GM18526 (cell line): Measurements from ENCODE around the gene ZMYND19.

ENCODE experiments used
- POLR2A ChIP-seq: IDR thresholded peaks from 3 replicates; pipeline ENCODE4 v1.6.1; 2011; ENCODE audit not compliant: insufficient read length; ENCODE audit errors: extremely low read depth

Gene ZMYND19

DNA sequence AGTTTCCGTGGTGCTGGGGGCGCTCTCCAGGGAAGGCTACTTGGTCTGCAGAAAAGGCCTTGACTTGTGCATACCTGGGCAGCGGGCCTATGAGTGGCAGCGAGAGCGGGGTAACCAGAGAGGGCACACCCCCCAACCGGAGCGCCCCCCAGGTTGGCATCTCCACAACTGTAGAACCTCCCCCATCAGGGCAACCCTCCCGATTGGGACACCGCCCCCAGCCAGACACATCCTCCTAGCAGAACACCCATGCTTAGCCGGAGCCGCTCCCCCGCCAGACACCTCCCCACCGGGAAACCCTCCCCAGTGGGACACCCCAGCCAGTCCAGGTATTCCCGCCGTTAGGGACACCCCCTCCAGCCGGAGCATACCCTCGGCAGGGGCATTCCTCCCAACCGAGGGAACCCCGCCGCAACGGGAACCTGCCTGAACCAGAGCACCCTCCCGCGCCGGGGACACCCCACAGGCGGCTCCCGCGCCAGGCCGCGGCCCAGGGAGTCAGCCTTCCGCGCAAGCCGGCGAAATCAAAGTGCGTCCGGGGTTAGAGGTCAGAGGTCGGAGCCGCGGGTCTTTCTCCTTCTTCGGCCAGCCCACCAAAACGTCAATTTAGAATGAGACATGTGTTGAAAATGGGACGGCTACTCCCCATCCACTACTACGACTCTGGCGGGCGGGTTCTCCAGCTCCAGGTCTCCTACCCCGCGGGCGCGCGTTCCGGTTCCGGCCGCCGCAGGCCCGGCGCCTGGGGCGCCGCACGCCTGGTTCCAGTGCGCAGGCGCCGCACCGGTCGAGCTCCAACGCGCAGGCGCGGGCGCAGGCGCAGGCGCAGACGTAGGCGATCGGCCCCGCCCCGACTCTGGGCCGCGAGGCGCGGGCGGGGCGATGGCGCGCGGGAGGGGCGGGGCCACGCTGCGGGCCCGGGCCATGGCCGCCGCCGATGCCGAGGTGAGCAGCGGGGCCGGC, 28.1 kb upstream of the ZMYND19 start, which contains the start of gene EHMT1:
Gene EHMT1, plus strand, starts transcription at position 901 of the 963 bp plus-strand sequence. Its CDS starts 24 bp downstream, at position 925.
- peak; percentile 69 for TF ChIP-seq POLR2A

- TF ChIP-seq POLR2A: no peak
Observed at GRCh38 chr9:137615387-137615871, 25.1 kb upstream of the ZMYND19 start.

DNA sequence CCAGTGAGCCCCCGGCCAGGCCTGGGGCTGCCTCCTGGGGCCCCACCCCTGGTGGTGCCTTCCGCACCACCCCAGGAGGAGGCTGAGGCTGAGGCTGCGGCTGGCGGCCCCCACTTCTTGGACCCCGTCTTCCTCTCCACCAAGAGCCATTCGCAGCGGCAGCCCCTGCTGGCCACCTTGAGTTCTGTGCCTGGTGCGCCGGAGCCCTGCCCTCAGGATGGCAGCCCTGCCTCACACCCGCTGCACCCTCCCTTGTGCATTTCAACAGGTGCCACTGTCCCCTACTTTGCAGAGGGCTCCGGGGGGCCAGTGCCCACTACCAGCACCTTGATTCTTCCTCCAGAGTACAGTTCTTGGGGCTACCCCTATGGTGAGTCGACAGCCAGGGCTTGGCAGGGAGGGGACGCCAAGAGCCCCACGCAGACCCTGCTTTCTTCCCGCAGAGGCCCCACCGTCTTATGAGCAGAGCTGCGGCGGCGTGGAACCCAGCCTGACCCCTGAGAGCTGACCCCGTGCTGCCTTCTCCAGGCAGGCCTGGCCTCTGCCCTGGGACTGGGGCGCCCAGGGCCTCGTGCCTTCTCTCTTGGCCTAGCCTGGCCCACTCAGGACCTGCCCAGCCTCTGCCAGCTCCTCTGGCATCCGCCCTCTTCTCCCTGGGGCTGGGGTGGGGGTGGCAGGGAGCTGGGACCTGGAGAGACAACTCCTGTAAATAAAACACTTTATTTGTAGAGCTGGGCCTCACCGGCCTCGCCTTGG, 24.5 kb upstream of the ZMYND19 start:
- TF ChIP-seq POLR2A: no peak

DNA sequence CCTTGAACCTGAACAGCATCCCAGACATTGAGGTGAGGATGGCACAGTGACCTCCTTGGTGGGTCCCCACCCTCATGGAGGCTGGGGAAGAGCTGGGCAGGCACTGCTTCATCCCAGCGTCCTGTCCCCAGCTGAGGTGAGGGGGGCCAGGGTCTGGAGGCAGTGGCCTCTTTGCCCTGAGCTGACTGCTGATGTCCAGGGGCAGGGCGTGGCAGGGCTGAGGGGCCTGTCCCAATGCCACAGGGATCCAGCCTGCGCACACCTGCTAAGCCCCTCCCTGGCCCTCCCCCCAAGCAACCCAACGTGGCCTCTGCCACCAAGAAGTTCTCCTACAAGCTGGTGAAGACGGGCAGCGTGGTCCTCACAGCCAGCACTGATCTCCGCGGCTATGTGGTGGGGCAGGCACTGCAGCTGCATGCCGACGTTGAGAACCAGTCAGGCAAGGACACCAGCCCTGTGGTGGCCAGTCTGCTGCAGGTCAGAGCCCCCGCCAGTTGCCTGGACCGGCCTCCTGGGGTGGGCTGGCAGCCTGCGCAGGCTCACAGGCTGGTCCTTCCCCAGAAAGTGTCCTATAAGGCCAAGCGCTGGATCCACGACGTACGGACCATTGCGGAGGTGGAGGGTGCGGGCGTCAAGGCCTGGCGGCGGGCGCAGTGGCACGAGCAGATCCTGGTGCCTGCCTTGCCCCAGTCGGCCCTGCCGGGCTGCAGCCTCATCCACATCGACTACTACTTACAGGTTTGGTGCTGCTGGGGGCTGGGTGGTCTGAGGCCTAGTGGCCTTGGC, 23.6 kb upstream of the ZMYND19 start:
- no peak for TF ChIP-seq POLR2A

DNA sequence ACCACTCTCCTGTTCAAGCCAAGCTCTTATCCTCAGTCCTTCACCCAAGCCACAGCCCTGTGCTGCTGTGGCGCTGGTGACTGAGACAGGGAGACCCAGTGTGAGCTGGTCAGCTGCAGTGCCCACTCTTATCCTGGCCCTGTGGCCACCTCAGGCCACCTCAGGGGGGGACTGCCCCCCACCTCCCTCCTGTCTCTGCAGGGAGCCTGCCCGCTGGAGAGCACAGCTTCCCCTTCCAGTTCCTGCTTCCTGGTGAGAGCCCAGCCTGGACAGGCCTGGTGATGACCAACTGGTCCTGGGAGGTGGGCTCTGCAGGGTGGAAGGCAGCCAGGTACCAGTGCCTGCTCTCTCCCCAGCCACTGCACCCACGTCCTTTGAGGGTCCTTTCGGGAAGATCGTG, 22.9 kb upstream of the ZMYND19 start:
- TF ChIP-seq POLR2A: no peak

DNA sequence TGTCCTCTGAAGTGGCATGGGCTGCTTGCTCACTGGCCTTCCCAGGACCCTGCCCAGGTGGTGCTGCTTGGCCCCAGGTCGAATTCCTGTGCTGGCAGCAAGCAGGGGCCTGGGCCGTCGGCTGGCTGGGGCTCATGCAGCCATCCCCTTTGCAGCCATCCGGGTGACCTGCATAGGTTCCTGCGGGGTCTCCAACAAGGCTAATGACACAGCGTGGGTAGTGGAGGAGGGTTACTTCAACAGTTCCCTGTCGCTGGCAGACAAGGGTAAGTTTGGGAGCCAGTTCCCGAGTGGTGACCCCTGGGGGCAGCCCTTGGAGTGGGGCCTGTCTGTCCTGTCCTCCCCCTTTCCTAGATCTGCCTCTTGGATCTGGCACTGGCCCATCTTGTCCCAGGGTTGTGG, 22.4 kb upstream of the ZMYND19 start:
- TF ChIP-seq POLR2A: no peak

DNA sequence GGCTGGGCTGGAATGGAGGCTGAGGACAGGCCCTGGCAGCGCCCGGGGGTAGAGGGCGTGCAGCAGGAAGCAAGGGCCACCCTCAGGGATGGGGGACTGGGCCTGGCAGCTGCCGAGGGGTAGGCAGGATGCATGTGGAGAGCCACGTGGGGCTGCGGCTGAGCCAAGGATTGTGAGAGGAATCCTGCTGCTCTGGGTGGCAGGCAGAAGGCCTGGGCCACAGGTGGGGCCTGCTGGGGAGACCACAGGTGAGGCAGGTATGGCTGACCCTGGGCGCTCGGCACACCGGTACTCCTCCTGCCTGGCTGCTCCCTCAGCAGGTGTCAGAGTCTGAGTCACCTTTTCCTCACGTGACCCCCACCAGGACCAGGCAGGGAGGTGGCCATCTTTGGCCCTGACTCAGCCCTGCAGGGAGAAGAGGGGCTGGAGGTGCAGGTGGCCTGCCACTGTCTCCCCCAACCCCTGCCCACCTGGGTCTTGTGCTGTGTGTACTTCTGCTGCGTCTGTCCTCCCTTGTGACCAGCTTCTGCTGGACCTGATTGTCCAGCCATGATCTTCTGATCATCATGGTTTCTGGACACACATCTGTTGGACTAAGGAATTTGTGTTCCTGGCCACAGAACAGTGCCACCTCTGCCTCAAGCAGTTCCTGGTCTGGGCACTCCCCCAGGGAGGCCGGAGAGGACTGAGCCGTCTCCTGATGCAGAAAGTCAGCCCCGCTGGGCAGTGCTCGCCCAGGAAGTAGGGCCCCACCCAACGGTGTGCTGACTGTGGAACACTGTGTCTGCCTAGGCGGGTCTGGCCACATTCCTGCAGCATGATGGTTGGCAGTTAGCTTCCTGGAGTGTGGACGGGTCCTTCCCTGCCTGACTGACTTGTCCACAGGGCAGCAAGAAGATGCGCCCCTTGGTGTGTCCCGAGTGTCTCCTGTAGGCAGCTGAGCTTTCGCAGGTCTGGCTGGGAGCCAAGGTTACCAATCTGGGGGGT, 21.6 kb upstream of the ZMYND19 start:
- TF ChIP-seq POLR2A: no peak

DNA sequence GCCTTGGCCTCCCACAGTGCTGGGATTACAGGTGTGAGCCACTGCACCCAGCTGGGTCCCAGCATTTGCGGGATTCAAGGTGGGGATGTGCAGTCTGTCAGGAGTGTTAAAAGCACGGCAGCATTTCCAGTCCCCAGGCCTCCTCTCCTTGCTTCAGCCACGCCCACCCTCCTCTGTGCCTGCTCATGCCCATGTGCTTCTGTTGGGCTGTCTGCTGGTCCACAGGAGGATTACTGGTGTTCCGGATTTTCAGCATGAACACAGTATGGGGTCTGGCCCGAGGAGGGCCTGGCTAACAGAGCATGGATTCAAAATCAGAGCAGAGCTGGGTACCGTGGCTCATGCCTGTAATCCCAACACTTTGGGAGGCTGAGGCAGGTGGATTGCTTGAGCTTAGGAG, 20.6 kb upstream of the ZMYND19 start:
- TF ChIP-seq POLR2A: no peak

GRCh38 chr9:137607141-137607857, 17.0 kb upstream of the ZMYND19 start:
- no peak for TF ChIP-seq POLR2A

- no peak for TF ChIP-seq POLR2A
Observed at GRCh38 chr9:137606734-137607138, 16.4 kb upstream of the ZMYND19 start.

DNA sequence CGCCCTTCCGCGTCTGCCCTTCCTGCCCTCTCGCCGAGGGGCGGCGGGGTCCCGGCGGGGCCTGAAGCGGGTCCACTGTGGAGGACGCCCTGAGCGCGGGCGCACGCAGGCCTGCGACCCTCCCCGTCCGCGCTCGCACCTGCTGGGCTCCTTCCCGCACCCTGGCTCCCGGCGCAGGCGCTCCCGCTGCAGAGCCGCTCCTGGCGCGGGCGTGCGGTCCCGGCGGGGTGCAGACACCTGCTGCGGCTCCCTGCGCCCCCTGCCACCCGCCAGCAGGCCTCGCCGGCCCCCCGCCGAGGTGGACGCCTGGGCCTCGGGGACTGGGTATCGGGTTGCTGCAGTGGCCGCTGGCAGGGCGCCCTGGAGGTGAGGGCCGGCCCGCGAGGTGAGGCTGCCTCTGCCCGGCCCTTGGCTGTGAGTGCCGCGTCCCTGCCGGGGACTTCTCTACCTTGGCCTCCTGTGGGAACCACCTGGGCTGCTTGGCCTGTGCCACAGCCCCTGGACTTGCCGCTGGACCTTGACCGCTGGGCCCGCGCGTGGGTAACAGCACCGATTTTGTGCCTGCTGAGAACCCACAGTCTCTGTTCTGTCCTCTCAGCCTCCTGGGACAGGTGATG, 15.8 kb upstream of the ZMYND19 start:
- no peak for TF ChIP-seq POLR2A

DNA sequence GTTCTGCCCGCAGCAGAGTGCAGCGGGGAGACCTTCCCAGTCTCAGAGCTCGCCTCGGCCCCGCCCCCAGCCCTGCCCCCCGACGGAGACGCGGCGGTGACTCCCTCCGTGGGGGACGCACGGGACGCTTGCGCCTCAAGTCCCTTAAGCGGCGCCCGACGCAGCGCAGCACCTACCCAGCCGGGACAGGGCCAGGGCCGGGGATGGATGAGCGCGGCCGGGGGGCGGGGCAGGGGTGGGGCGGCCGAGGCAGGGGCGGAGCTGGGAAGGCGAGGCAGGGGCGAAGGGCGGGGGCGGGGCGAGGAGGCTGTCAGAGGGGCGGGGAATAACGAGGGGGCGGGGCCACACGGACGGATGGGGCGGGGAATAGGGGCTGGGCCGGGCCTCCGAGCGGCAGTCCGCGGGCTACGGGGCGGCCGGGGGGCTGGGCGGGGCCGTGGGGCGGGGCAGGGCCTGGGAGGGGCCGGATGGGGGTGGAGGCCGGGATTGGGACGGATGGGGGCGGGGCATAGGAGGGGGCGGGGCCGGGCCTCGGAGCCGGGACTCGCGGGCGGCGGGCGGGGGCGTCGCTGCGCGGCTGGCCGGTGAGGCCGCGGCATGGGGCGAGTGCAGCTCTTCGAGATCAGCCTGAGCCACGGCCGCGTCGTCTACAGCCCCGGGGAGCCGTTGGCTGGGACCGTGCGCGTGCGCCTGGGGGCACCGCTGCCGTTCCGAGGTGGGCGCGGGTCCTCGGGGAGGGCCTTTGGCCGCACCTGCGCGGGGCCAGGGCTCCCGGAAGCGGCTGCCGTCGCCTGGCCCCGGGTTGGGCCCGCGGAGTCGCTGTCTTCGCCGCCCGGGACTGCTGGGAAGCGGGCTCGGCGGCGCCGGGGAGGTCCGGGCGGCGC, 15.1 kb upstream of the ZMYND19 start, which contains the start of gene ARRDC1:
Gene ARRDC1, plus strand, starts transcription at position 566 of the 884 bp plus-strand sequence. Its CDS starts 32 bp downstream, at position 598.
- TF ChIP-seq POLR2A: peak; percentile 67
